ENCODE measurements around the gene UBE4A.

Gene UBE4A

GRCh38 chr11:118342503-118343161 is 16.8 kb upstream of the UBE4A start, which contains the start of gene CD3D:
Gene CD3D (minus strand): TSS chr11:118342705. CDS start chr11:118342607, 98 bp downstream.
- peak; percentile 55 to 60 for DNase-seq (ENCODE audit: low read depth in 2 of 2)

GRCh38 chr11:118343248-118343647 is 16.2 kb upstream of the UBE4A start:
- no peak for DNase-seq (ENCODE audit: low read depth in 2 of 2)

DNA sequence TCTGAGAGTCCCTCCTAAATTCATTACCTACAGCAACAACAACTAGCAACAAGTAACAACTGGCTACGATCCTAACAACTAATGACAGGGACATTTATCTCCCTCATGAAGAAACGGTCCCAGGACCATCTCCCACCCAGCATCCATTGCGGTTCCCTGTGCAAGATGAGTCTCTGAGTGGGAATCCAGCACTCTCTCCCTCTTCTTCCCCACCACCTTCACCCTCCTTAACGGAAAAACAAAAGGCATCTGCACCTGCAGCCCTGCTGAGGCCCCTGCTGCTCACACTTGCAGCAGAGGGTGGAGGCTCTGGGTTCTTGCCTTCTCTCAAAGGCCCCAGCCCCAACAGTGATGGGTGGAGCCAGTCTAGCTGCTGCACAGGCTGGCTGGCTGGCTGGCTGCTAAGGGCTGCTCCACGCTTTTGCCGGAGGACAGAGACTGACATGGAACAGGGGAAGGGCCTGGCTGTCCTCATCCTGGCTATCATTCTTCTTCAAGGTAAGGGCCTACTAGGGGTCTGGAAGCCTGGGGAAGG is 15.4 kb upstream of the UBE4A start, which contains the start of gene CD3G:
Gene CD3G, plus strand, starts transcription at position 364 of the 535 bp plus-strand sequence. Its CDS starts 80 bp downstream, at position 444.
- peak in 1 of 2 experiments; percentile 61 for DNase-seq (ENCODE audit: low read depth in 2 of 2)

DNA sequence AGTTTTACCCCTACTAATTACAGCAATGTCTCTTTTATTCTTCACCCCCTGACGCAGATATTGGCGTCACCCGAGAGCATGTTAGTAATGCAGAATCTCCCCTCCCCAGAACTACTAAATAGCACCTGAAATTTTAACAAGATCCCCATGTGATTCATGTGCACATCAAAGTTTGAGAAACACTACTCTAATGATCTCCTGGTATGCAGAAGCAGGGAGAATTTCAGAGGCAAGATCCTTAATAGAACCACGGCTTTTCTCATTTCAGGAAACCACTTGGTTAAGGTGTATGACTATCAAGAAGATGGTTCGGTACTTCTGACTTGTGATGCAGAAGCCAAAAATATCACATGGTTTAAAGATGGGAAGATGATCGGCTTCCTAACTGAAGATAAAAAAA is 9.9 kb upstream of the UBE4A start:
- no peak for DNase-seq (ENCODE audit: low read depth in 2 of 2)

GRCh38 chr11:118353084-118353710 is 6.2 kb upstream of the UBE4A start:
- DNase-seq (ENCODE audit: low read depth in 2 of 2), result no peak

DNA sequence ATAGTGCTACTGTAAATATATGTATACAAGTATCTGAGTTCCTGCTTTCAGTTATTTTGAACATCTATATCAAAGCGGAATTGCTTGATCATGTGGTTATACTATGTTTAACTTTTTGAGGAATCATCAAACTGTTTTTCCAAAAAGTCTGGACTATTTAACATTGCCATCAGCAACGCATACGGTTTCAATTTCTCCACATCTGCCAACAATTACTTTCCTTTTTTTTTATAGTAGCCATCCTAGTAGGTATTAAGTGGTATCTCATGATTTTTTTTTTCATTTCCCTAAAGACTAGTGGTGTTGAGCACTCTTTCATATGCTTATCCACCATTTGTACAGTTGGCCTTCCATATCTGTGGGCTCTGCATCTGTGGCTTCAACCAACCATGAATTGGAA is 1.3 kb upstream of the UBE4A start:
- DNase-seq (ENCODE audit: low read depth in 2 of 2), result no peak

GRCh38 chr11:118364956-118365615 is 5.7 kb downstream of the UBE4A start:
- no peak for DNase-seq (ENCODE audit: low read depth in 2 of 2)

DNA sequence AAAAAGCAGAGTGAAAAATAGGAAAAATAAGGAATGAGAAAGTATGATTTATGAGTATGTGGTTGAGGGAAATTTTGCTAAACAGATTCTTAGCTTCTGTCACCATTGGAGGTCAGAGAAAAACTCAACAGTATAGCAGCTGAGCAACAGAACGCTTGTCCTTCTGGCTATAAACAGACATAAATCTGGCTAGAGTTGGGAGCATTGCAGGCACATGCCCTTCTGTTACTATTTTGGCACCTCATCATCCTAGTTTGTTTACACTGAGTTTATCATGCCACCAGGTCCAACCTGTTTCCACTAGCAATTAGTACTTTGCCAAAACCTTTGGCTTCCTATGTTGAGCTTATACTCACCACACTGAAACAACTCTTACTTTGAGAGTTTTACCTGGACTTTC is 6.9 kb downstream of the UBE4A start:
- DNase-seq (ENCODE audit: low read depth in 2 of 2), result no peak

GRCh38 chr11:118370774-118371173 is 11.4 kb downstream of the UBE4A start:
- DNase-seq (ENCODE audit: low read depth in 2 of 2), result no peak

DNA sequence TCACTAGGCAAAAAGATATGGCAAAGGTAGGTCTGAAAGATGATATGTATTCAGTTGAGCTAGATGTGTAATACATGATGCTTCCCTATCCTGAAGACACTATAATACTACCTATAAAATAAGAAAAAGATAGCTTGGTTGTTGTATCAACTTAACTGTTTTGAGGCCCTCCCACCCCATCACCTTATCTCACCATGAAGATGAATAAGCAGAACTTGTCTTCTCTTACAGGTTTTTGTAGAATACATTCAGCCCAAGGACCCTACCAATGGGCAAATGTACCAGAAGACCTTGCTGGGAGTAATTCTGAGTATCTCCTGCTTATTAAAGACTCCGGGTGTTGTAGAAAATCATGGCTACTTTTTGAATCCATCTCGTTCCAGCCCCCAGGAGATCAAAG is 13.9 kb downstream of the UBE4A start:
- no peak for DNase-seq (ENCODE audit: low read depth in 2 of 2)

DNA sequence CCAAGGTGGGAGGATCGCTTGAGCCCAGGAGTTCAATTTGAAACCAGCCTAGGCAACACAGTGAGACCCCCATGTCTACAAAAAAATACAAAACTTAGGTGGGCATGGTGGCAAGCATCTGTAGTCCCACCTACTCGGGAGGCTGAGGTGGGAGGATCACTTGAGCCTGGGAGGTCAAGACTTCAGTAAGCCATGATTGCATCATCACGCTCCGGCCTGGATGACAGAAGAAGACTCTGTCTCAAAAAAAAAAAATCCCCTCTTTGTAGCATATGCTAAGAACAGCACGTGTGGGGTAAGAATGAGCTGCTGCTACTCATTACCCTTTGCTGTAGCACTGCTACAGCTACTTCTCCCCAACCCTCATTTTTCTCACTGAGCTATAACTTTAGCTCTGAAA is 14.5 kb downstream of the UBE4A start:
- DNase-seq (ENCODE audit: low read depth in 2 of 2), result no peak

DNA sequence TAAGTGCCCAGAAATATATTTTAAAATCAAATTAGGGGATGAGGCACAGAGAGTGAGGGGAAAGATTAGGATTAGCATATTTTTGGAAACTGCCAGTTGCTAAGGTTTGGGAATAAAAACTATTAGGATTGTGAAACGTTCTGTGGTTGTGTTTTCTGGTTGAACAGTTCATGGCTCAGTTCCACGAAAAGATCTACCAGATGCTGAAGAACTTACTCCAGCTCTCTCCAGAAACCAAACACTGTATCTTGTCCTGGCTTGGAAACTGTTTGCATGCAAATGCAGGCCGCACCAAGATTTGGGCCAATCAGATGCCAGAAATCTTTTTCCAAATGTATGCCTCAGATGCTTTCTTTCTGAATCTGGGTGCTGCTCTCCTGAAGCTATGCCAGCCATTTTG is 15.3 kb downstream of the UBE4A start:
- DNase-seq (ENCODE audit: low read depth in 2 of 2), result no peak

GRCh38 chr11:118375978-118376377 is 16.6 kb downstream of the UBE4A start:
- no peak for DNase-seq (ENCODE audit: low read depth in 2 of 2)

DNA sequence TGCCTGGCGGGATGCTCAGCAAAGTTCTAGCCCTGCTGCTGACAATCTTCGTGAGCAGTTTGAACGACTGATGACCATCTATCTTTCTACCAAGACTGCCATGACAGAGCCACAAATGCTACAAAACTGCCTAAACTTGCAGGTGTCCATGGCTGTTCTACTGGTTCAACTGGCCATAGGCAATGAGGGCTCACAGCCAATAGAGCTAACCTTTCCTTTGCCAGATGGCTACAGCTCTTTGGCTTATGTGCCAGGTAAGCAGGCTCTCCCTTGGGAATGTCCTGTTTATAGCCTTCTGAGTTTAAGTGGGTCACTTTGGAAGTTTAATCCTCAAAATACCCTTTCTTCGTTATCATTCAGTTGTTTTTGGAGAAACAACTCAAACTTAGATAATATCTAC is 20.1 kb downstream of the UBE4A start:
- DNase-seq (ENCODE audit: low read depth in 2 of 2), result no peak

GRCh38 chr11:118380571-118380970 is 21.2 kb downstream of the UBE4A start:
- no peak for DNase-seq (ENCODE audit: low read depth in 2 of 2)

- no peak for DNase-seq (ENCODE audit: low read depth in 2 of 2)
Observed at GRCh38 chr11:118382954-118383353, 23.6 kb downstream of the UBE4A start.

DNA sequence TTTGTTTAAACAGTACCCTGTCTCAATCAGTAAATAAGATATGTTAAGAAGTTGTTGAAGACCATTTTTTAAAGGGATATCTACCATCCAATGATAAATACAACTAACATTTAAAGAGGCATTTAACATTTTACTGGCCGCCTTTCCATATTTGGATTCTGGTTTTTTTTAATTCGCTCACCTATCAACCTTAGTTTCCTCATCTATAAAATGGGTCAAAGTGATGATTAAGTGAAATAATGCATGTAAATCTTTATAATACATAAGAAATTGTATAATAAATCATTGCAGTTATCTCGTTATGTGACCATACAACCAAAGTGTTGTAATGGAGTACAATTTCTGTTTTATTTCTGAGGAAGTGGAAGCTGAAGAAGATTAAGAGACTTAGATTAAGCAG is 24.3 kb downstream of the UBE4A start:
- no peak for DNase-seq (ENCODE audit: low read depth in 2 of 2)

- no peak for DNase-seq (ENCODE audit: low read depth in 2 of 2)
Observed at GRCh38 chr11:118396097-118396501, 36.7 kb downstream of the UBE4A start.

GRCh38 chr11:118397448-118397847 is 38.0 kb downstream of the UBE4A start:
- no peak for DNase-seq (ENCODE audit: low read depth in 2 of 2)

DNA sequence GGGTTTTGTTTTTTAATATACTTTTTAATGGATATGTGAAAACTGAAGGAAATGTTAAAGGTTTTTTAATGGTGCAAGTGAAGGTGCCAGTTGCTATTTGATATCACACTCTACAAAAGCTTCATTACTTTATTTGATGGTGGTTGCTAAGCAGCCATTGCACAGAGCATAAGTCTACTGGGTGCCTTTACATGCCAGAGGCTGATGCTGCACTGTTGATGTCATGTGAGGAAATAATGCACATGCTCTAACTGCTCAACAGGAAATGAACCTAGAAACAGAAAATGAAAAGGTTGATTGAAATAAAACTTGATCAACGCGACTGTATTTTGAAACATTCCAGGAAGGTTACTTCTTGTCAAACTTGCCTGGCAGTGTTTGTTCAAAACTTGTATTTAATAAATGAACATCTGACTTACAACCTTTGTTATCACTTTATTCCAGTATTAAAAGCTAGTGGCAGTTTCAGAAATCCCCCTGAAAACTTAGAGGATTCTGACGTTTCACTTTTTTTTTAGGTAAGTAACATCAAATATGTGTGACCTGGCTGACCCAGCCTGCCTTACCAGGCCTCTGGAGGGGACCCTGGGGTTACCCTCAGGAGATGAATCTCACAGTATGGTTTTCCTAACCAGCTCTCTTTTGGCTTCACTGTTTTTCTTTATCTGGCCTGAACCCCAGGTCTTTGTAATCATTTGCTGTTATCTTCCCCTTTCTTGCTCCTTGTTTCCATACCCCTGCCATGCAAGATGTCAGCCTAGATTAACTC is 39.6 kb downstream of the UBE4A start:
- DNase-seq (ENCODE audit: low read depth in 2 of 2), result peak in 1 of 2 experiments; percentile 10

DNA sequence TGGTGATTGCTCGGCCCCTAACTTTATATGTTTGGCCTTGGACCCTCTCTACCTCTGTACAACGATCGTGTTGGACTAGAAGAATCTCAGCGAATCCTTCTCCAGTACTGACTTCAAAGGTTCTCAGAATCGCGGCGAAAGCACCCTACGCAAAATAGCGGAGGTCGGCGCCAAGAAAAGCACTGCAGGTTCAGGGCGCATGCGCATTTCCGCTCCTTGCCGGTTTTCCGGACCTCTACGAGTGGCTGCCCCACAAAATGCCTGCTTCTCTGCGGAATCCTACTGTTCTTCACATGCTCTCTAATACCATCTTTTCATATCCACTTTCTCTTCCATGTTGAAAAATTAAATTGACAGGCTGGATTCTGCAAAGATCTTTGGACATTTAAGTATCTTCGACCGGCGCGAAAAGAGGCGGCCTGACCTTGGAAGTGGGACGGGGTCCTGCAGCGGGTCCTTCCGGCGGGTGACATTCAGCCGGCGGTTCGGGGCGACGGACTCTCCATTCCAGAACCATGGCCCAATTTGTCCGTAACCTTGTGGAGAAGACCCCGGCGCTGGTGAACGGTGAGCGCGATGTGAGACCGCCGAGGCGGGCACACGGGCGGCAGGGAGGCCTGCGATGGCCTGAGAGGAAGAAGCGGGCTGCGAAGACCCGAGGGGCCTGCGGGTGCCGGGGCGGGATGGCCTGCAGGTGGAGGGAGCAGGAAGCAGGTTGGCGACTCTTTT is 41.9 kb downstream of the UBE4A start, which contains the start of gene ATP5MG:
Gene ATP5MG, plus strand, starts transcription at position 456 of the 729 bp plus-strand sequence. Its CDS starts 60 bp downstream, at position 516.
- DNase-seq (ENCODE audit: low read depth in 2 of 2), result peak; percentile 87 to 89

Measured in stimulated activated CD4-positive, alpha-beta T cell treated with anti-CD3 and anti-CD28 coated beads, Interleukin-12 subunit alpha, Interleukin-12 subunit beta, amount 100 ng/mL, for 24 hours (primary cell).